ENCODE results near the gene RNF152. TPM values are rescaled to one million over a fixed set of nuclear protein-coding genes. Genes with fewer than 3 reads are reported as not detected.

Gene RNF152
- total and polyA plus RNA-seq, 2 of the 4 experiments (the other 2 are of a cell fraction) = 7.5 to 18.5 TPM

GRCh38 chr18:61893309-61893970, 633 bp upstream of the RNF152 start:
- Histone ChIP-seq H3K79me1 (ENCODE audit: low read depth in 1 of 2, low read length in 2 of 2) (peaks cover 8 to 39% of the 10 kb centered on the region in 2 experiments; a peak in 3 of 4 replicates), H2AK5ac (ENCODE audit: low read depth, low read length) (peak overlapping the region; percentile 10), H3K9me3 (ENCODE audit: control insufficient read depth, insufficient read depth, low read length) (no peaks in the 10 kb centered on the region), H2BK5ac (ENCODE audit: low read depth, low read length, poor library complexity, severe bottlenecking) (peak overlapping the region; percentile 57), H2BK15ac (ENCODE audit: low read depth, low read length) (0 out of 3 replicates have a peak overlapping the region, but pooled peaks have one; percentile 34), H3K27me3 (ENCODE audit: control insufficient read depth, insufficient read depth, low read length) (no peaks in the 10 kb centered on the region), H3K9me1 (ENCODE audit: insufficient read depth, low read length) (no peaks in the 10 kb centered on the region; the same call in 1 of the 2 replicates), H3K14ac (replicated peaks; ENCODE audit: low read depth, low read length) (peak overlapping the region; percentile 75), H2BK120ac (ENCODE audit: low read depth, low read length) (peak overlapping the region; percentile 53), H3K4me2 (ENCODE audit: low read depth, low read length) (peak overlapping the region; percentile 99), H3K23ac (ENCODE audit: low read depth, low read length) (peak overlapping the region; percentile 84), H3K36me3 (ENCODE audit: control insufficient read depth, insufficient read depth, low read length) (peaks cover 11% of the 10 kb centered on the region), H2BK20ac (ENCODE audit: low read depth, low read length) (no peak overlapping the region), H4K5ac (ENCODE audit: low read depth, low read length) (peak overlapping the region; percentile 33), H3K4ac (ENCODE audit: low read depth, low read length) (peak overlapping the region; percentile 66), H2AFZ (replicated peaks; ENCODE audit: low read length, poor library complexity) (peak overlapping the region; percentile 87), H4K91ac (ENCODE audit: insufficient read depth, low read depth, low read length) (no peak overlapping the region; the same call in 1 of the 2 replicates), H3K4me3 (ENCODE audit: insufficient read depth, low read depth, low read length) (peak overlapping the region; percentile 95), H3K27ac (ENCODE audit: insufficient read depth, low read length) (peak overlapping the region; percentile 67), H4K20me1 (ENCODE audit: insufficient read depth, low read length) (peaks cover 3% of the 10 kb centered on the region), H3K18ac (ENCODE audit: low read depth, low read length) (peak overlapping the region; percentile 61), H3K4me1 (ENCODE audit: control insufficient read depth, insufficient read depth, low read length) (peaks cover 7% of the 10 kb centered on the region), H2AK9ac (replicated peaks; ENCODE audit: low read depth, low read length, poor library complexity) (peak overlapping the region; percentile 85), H3K9ac (ENCODE audit: low read depth, low read length) (peak overlapping the region; percentile 85), H3K56ac (ENCODE audit: extremely low read depth, insufficient read depth, low read length) (no peak overlapping the region), H4K8ac (ENCODE audit: low read depth in 2 of 2, low read length in 2 of 2) (peak overlapping the region; percentile 12 to 36; a peak in 1 of 4 replicates)
- ATAC-seq (ENCODE audit: low read depth) (peak; percentile 68), DNase-seq (peak; percentile 61)
- dilution Hi-C loops (cut with HindIII; ENCODE audit: low sequenced_read_pairs, unreplicated experiment) (no loop called here), in situ Hi-C loops (cut with MboI; ENCODE audit: low sequenced_read_pairs) (loop anchor here (10.0 kb wide), 1 partner anchor 319 kb away; no protein-coding TSS in a partner anchor), intact Hi-C loops (cut with micrococcal nuclease) (loop anchor here (1.0 to 5.0 kb wide), 3 partner anchors 237 to 311 kb away; no protein-coding TSS in a partner anchor)
- ChIA-PET CTCF (interaction anchor here (0.6 to 1.1 kb wide), 6 partner anchors 36 to 311 kb away, joined by 3 to 4 read pairs (median 3); no protein-coding TSS in a partner anchor), POLR2A (ENCODE audit: unreplicated experiment) (interaction anchor here (0.5 to 0.6 kb wide), 2 partner anchors 256 to 382 kb away, joined by 3 to 8 read pairs; no protein-coding TSS in a partner anchor)
- no TSS peak for BruUV-seq (replicated peaks)
- no CpG with 5 or more reads among the region's 65 CpGs for WGBS, 2 experiments (ENCODE audit: extremely low coverage in 2 of 2, insufficient read length in 1 of 2)
- TF ChIP-seq RFX5 (IDR thresholded peaks at IDR 0.05; ENCODE audit: low read depth, low read length) = no peak
- TF ChIP-seq MAFK (IDR thresholded peaks at IDR 0.05; ENCODE audit: low read depth, low read length) = no peak
- no peak for TF ChIP-seq CEBPB (IDR thresholded peaks at IDR 0.05; ENCODE audit: low read depth, low read length)
- TF ChIP-seq RCOR1 (IDR thresholded peaks at IDR 0.05; ENCODE audit: insufficient replicate concordance, low read length) = peak; percentile 4
- TF ChIP-seq RAD21 (IDR thresholded peaks at IDR 0.05; ENCODE audit: low read length) = peak; percentile 42
- peak; percentile 24; the same call in 1 of the 2 replicates for TF ChIP-seq MXI1 (IDR thresholded peaks at IDR 0.05; ENCODE audit: borderline replicate concordance, low read depth, low read length)
- TF ChIP-seq ELK1 (IDR thresholded peaks at IDR 0.05; ENCODE audit: borderline replicate concordance, low read depth, low read length) = no peak
- no peak for TF ChIP-seq MAZ (IDR thresholded peaks at IDR 0.05; ENCODE audit: borderline replicate concordance, low read depth, low read length)
- no peak for TF ChIP-seq USF2 (IDR thresholded peaks at IDR 0.05; ENCODE audit: low read depth, low read length)
- no peak; the same call in 1 of the 2 replicates for TF ChIP-seq SMC3 (IDR thresholded peaks at IDR 0.05; ENCODE audit: low read depth, low read length)
- TF ChIP-seq FOS (IDR thresholded peaks at IDR 0.05; ENCODE audit: low read depth, low read length) = no peak
- TF ChIP-seq POLR2A (IDR thresholded peaks at IDR 0.05; ENCODE audit: low read depth, low read length) = no peak
- TF ChIP-seq CHD1 (IDR thresholded peaks at IDR 0.05; ENCODE audit: low read depth, low read length) = no peak
- no peak for TF ChIP-seq NFE2L2 (IDR thresholded peaks at IDR 0.05; ENCODE audit: low read depth, low read length)

All from IMR-90 (cell line).